Vagina (tissue), 2 donors: Measurements from ENCODE around the gene FCHO2.

ENCODE experiments used
- CTCF ChIP-seq, 3 experiments: fragments of 450-650 bp in 2 of 3; fragments of 200-600 bp in 1 of 3; sonication (generic) in 1 of 3; IDR thresholded peaks; one replicate each; pipeline ENCODE4 v1.5.1; 2017 to 2019; ENCODE audit warnings: antibody characterized with exemption in 3 of 3, mild to moderate bottlenecking in 2 of 3, moderate library complexity in 2 of 3
- POLR2A ChIP-seq, 2 donors: fragments of 450-650 bp; IDR thresholded peaks; one replicate each; pipeline ENCODE4 v1.6.1; 2017; ENCODE audit warnings: antibody characterized with exemption in 2 of 2, mild to moderate bottlenecking in 2 of 2, moderate library complexity in 2 of 2

GRCh38 chr5:73093943-73094342 is 138.1 kb downstream of the FCHO2 start:
- no peak for TF ChIP-seq CTCF (IDR thresholded peaks at IDR 0.05)
- TF ChIP-seq POLR2A (IDR thresholded peaks at IDR 0.05): no peak
